GM06990 (cell line): Measurements from ENCODE around the gene CPNE5.

Source experiments
- DNase-seq: peaks from one replicate; pipeline ENCODE4 v3.0.0-alpha.2; 2011; ENCODE audit not compliant: insufficient read length; ENCODE audit errors: extremely low read depth
- H3K27me3 ChIP-seq: replicated peaks from 2 replicates; pipeline ENCODE4 v1.6.0; 2011; ENCODE audit warnings: low read length; ENCODE audit not compliant: control insufficient read depth, insufficient read depth
- H3K36me3 ChIP-seq: 2 replicates; pipeline ENCODE4 v1.5.1; 2011; ENCODE audit warnings: low read length; ENCODE audit not compliant: control insufficient read depth, insufficient read depth
- H3K4me3 ChIP-seq: replicated peaks from 2 replicates; pipeline ENCODE4 v1.5.1; 2011; ENCODE audit warnings: low read depth, mild to moderate bottlenecking, control low read depth, low read length
- CTCF ChIP-seq: IDR thresholded peaks from 2 replicates; pipeline ENCODE4 v1.5.1; 2011; ENCODE audit warnings: low read length, control low read depth, mild to moderate bottlenecking, inconsistent platforms; ENCODE audit not compliant: insufficient read depth, poor library complexity, severe bottlenecking

CPNE5 gene

GRCh38 chr6:36739947-36740817 is 99.1 kb downstream of the CPNE5 start:
- peaks cover 11% of the 10 kb centered on the region for H3K36me3 ChIP-seq
- no peak for DNase-seq
- no peak for TF ChIP-seq CTCF
- no peaks in the 10 kb centered on the region for H3K27me3 ChIP-seq
- no peak overlapping the region for H3K4me3 ChIP-seq

GRCh38 chr6:36738108-36738507 is 101.1 kb downstream of the CPNE5 start:
- peaks cover under 1% of the 10 kb centered on the region for H3K36me3 ChIP-seq
- DNase-seq = no peak
- H3K4me3 ChIP-seq = no peak overlapping the region
- TF ChIP-seq CTCF = no peak
- no peaks in the 10 kb centered on the region for H3K27me3 ChIP-seq

GRCh38 chr6:36737043-36737785 is 102.0 kb downstream of the CPNE5 start:
- Histone ChIP-seq H3K27me3 (no peaks in the 10 kb centered on the region), H3K4me3 (no peak overlapping the region), H3K36me3 (no peaks in the 10 kb centered on the region; the same call in none of the 2 replicates)
- no peak for TF ChIP-seq CTCF
- DNase-seq = no peak

- H3K27me3 ChIP-seq = no peaks in the 10 kb centered on the region
- no peaks in the 10 kb centered on the region for H3K36me3 ChIP-seq
- no peak for DNase-seq
- TF ChIP-seq CTCF = no peak
- no peak overlapping the region for H3K4me3 ChIP-seq
Observed at GRCh38 chr6:36735110-36736071, 103.9 kb downstream of the CPNE5 start.

- no peak for DNase-seq
- Histone ChIP-seq H3K36me3 (no peaks in the 10 kb centered on the region), H3K4me3 (no peak overlapping the region), H3K27me3 (no peaks in the 10 kb centered on the region)
- TF ChIP-seq CTCF = no peak
Observed at GRCh38 chr6:36734486-36735060, 104.7 kb downstream of the CPNE5 start.
